Endothelial cell of umbilical vein (primary cell): ENCODE data around the gene R3HCC1L.

Source experiments
- CTCF ChIP-seq, 2 donors: IDR thresholded peaks; 1 replicate in 1 of 2; 2 replicates in 1 of 2; pipeline ENCODE4 v1.5.1; 2011; ENCODE audit warnings: low read length in 2 of 2, mild to moderate bottlenecking in 2 of 2, moderate library complexity in 2 of 2, control low read depth in 1 of 2, inconsistent platforms in 1 of 2, low read depth in 1 of 2; ENCODE audit not compliant: insufficient read depth in 1 of 2; ENCODE audit errors: extremely low read depth in 1 of 2
- MAX ChIP-seq: IDR thresholded peaks from 2 replicates; pipeline ENCODE4 v1.6.1; 2011; ENCODE audit not compliant: insufficient read depth, insufficient read length
- POLR2A ChIP-seq: IDR thresholded peaks from 2 replicates; pipeline ENCODE4 v1.6.1; 2012; ENCODE audit warnings: low read depth, mild to moderate bottlenecking, control low read depth, low read length

- no peak for TF ChIP-seq CTCF (IDR thresholded peaks at IDR 0.05; ENCODE audit: extremely low read depth in 1 of 2, insufficient read depth in 1 of 2, low read depth in 1 of 2, low read length in 2 of 2)
- TF ChIP-seq POLR2A = no peak
- no peak for TF ChIP-seq MAX
These were observed 43.6 kb upstream of the R3HCC1L start for GRCh38 chr10:98090822-98091221.
